SHP77 (cell line): ENCODE results near the gene DPYSL4.
"Not testable (repeated sequence)": the region's sequence is repeated elsewhere in the genome, so short reads cannot be mapped to it uniquely, and the experiment has no call there.

Experiments used
- DNase-seq, 2 experiments: peaks; one replicate each; lab custom pipeline; 2025; lab: John Stamatoyannopoulos, UW

DPYSL4 gene

GRCh38 chr10:132206806-132207535 lies 20.2 kb downstream of the DPYSL4 start:
- no peak for DNase-seq

DNA sequence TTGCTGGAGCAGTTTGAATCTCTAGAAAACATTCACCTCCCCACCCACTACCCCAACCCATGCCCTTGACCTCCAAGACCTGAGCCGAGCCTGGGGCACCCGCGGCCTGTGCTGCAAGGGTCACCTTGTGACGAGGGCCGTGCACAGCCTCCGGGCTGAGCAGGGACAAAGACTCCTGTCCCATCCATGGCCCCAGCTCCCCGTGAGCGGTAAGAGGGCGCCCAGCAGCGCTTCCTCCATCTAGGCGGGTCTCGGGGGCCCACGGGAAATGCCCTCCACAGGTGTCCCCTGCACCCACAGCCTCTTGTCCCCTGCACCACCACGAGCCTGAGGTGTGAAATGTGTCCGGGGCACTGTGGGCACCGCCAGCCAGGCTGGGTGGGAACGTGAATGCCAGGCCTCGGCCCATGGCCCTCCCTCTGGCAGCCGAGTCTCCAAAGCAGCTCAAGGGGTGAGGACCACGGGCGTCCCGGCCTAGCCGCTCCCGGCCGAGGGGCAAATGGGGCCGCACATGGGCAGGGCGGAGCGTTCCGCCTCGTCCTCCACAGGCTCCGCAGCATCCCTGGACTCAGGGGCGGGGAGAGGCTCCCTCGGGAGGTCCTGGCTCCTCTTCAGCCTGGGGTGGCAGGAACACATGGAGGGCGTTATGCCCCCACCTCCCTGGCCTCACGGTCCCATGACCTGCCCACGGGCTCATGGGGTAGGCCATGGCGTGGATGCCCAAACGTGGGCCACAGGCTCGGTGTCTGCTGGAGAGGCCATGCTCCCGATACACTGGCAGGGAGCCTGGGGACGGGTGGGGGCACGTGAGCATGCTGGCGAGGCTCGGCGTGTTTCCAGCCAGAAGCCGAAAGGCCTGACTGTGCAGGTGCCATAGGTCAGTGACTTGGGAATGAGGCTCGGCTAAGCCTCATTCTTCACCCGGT lies 21.1 kb downstream of the DPYSL4 start:
- DNase-seq: no peak

DNA sequence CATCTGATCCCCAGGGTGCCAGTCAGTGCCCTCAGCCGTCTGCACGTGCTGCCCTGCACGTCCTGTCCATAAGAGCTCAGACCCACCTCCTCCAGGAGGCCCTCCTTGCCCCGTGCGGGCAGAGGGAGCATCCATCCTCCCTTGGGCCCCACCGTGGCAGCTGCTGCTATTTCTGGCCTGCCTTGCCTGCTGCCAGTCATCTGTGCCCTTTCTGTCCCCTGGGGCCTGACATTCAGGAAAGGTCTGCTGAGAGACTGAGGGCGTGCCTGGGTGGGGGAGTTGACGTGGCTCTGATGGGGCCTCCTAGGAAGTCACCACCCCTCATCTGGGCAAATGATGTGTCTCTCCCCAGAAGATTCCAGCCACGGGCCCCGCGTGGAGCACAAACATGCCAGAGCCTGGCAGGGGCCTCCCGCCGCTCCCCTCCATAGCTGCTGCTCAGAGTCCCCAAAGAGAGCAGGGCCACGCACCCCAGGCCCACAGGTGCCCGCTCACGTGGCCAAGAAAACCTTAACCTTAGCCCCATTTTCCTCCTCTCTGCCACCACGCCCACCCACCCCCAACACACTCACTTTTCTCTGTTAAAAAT lies 21.8 kb downstream of the DPYSL4 start:
- DNase-seq: no peak

- no peak for DNase-seq
These were observed 22.4 kb downstream of the DPYSL4 start for GRCh38 chr10:132209130-132209529.

- no peak for DNase-seq
These were observed 23.3 kb downstream of the DPYSL4 start for GRCh38 chr10:132209978-132210530.

- DNase-seq: no peak
These were observed 24.0 kb downstream of the DPYSL4 start for GRCh38 chr10:132210766-132211165.

GRCh38 chr10:132211246-132211645 lies 24.5 kb downstream of the DPYSL4 start:
- no peak for DNase-seq

DNA sequence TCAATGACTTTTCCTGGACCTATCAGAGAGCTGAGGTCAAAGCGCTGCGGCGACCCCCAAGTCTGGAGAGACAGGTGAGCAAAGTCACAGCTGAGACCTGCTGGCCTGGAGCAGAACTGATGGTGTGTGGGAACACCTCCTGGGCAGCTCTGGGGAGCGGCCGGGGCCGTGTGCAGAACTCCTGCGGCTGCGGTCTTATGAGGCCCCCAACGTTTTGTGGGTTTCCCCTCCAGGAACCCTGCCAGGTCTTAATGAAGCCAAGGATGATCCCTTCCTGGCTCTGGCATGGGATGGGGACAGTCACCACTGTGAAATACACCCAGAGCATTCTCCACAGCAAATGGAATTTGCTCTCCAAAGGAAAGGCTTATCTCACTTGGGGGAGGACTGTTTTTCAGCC lies 26.1 kb downstream of the DPYSL4 start:
- no peak for DNase-seq

GRCh38 chr10:132213917-132214316 lies 27.2 kb downstream of the DPYSL4 start:
- DNase-seq: no peak

DNA sequence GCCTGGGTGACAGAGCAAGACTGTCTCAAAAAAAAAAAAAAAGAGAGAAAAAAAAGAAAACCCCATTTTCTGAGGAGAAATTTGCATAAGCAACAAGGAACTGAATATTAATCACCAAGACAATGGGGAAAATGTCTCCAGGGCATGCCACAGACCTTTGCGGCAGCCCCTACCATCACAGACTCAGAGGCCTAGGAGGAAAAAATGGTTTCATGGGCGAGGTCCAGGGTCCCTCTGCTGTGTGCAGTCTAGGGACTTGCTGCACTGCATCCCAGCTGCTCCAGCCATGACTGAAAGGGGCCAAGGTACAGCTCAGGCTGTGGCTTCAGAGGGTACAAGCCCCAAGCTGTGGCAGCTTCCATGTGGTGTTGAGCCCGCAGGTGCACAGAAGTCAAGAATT lies 29.7 kb downstream of the DPYSL4 start:
- DNase-seq: not testable (repeated sequence)

GRCh38 chr10:132219486-132219885 lies 32.7 kb downstream of the DPYSL4 start:
- no peak for DNase-seq

DNA sequence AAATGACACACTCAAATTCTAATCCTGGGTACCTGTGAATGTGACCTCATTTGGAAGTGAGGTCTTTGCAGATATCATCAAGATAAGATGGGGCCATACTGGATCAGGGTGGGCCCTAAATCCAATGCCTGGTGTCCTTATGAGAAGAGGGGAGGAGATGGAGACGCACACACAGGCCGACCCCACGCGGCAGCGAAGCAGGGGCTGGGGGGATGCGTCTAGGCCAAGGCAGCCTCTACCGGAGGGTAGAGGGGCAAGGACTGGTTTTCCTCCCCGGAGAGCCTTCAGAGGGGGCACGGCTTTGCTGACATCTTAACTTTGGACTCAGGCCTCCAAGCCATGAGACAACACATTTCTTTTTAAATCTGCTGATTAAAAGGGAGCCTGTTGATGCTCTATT lies 33.3 kb downstream of the DPYSL4 start:
- no peak for DNase-seq

GRCh38 chr10:132220996-132221395 lies 34.2 kb downstream of the DPYSL4 start:
- DNase-seq: not testable (repeated sequence)

DNA sequence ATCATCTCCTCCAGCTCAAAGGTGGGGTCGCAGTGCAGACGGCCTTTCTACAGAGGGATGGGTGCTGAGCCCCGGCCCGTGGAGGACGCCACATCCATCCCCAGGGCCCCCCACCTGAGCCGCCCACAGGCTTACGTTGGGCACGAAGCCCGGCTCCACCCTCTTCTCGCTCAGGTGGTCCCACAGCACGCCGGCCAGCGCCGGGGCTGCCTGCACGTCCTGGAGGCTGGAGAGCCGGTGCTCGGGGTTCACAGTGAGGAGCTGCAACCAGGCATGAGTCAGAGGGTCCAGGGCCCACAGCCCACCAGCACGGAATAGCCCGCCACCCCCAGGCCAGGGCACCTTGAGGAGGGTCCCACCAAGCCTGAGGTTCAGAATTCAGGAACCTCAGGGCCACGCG lies 36.0 kb downstream of the DPYSL4 start:
- no peak for DNase-seq

DNA sequence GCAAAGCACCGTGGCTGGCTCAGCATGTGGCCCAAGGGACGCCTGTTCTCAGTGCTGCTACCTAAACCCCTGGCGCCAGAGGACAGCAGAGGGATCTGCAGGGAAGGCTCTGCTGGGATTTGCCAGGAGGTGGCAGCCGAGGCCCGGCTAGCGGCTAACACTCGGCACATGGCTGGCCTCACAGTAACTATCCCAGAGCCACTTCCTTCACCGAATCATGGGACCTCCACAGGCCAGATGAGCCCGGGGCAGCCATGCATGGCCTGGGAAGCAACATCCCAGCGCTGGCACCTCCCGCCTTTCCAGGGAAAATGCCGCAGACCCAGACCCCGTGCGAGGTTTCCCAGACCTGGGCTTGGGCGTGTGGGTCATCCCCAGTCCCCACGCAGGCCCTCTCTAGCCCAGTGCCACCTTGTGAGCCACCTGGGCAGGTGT lies 36.4 kb downstream of the DPYSL4 start:
- peak; percentile 47 to 61 for DNase-seq

- no peak for DNase-seq
These were observed 37.0 kb downstream of the DPYSL4 start for GRCh38 chr10:132223611-132224342.

DNA sequence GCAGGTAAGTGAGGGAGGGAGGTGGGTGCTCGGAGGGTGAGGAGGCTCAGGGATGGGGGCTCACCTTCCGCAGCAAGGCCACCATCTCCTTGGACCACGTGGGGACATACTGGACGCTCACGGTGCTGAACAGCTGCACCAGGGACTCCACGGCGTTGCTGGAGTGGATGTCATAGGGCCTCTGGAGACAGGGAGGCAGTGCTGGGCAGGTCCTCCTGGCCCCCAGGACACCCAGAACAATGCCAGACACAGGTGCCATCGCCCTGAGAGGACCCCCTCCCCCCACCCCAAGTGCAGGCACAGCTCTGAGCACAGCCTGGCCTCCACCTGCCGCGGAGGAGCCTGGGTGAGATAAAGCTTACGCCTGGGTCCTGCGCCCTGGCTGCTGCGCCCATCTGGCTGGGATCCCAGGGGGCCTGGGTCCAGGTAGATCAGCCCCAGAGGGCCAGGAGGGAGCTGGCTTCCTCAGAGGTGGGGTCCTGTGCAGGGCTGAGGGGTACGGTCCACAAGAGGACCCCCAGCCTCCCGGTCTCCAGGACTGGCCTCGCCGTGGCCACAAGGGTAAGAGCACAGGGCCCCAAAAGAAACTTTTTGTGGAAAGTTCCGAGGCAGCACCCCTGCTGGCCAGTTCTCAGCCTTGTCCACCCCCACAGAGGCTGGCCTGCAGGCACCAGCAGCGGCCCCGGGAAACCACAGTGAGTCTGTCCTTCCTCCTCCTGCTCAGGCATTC lies 37.8 kb downstream of the DPYSL4 start:
- DNase-seq: no peak

DNA sequence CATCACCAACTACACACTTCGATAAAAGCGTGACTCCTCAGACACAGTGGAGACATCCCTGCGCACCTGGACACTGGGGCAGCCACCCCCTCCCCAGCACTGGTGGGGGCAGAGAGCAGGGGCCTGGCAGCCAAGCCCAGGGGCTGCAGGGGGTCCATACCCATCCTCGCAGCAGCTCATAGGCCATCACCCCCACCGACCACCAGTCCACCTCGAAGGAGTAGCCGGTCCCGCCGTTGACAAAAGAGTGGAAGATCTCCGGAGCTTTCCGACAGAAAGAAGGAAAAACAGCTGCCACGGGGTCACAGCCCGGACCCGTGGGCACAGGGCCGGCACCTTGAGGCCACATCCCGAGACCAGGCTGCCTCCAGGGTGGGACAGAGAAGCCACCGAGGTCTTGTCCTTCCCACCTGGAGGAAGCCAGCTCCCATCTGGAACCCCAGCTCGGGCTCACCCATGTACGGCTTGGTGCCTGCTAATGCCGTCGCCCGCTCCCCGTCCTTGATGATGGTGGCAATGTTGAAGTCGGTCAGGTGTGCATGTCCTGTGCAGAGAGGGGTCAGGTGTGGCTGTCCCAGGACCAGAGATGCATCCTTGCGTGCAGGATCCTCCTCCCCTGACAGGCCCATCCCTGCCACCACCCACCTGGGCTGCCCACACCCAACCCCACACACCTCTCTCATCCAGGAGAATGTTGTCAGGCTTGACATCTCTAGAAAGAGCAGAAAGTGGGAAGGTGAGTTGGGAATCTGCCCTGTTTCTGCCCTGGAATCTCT lies 38.5 kb downstream of the DPYSL4 start:
- DNase-seq: no peak

DNA sequence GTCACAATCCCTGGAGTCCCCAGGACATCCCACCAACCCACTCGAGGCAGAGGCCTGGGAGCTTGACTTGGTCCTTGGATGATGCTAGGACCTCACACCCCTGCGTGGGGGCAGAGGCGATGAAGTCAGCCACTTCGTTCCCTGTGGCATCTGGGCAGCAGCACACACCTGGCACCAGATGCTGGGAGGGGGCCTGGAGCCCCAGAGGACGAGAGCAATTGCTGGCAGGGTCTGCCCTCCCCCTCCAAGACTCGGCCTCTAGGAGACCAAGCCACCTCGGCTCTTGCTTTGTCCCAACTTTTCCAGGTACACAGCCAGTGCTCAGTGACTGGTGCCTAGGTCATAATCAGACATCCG lies 39.1 kb downstream of the DPYSL4 start:
- no peak for DNase-seq
